Gastrocnemius medialis (tissue), 4 donors: ENCODE measurements around the gene MYO1G. TPM values are rescaled to one million over a fixed set of nuclear protein-coding genes. Genes with fewer than 3 reads are reported as not detected.

ENCODE experiments used
- ATAC-seq, 2 donors: fragments of 150-250 bp; one replicate each; pipeline ENCODE4 v1.9.1; 2016
- DNase-seq, 2 donors: peaks; one replicate each; pipeline ENCODE4 v3.0.0-alpha.2; 2019
- H3K27ac ChIP-seq, 4 donors: fragments of 200-600 bp; sonication (generic); 1 replicate in 1 of 4; 2 replicates in 3 of 4; pipeline ENCODE4 v1.5.1; 2016 to 2018; ENCODE audit warnings: mild to moderate bottlenecking in 2 of 4, moderate library complexity in 1 of 4
- H3K27me3 ChIP-seq, 3 donors: fragments of 200-600 bp; sonication (generic) in 2 of 3; 1 replicate in 1 of 3; 2 replicates in 2 of 3; pipeline versions ENCODE4 v1.5.1 to v1.6.0; 2016 to 2019; ENCODE audit warnings: mild to moderate bottlenecking in 1 of 3, moderate library complexity in 1 of 3
- H3K36me3 ChIP-seq, 2 donors: fragments of 200-600 bp; sonication (generic) in 1 of 2; one replicate each; pipeline ENCODE4 v1.5.1; 2017 to 2018
- H3K4me1 ChIP-seq, 2 donors: fragments of 200-600 bp; sonication (generic) in 1 of 2; one replicate each; pipeline ENCODE4 v1.5.1; 2016 to 2017; ENCODE audit warnings: mild to moderate bottlenecking in 2 of 2
- H3K4me3 ChIP-seq, 4 donors: fragments of 200-600 bp; sonication (generic) in 3 of 4; 1 replicate in 1 of 4; 2 replicates in 3 of 4; pipeline ENCODE4 v1.5.1; 2016 to 2019; ENCODE audit warnings: mild to moderate bottlenecking in 2 of 4
- H3K9me3 ChIP-seq, 3 donors: fragments of 200-600 bp; sonication (generic) in 2 of 3; 1 replicate in 1 of 3; 2 replicates in 2 of 3; pipeline ENCODE4 v1.5.1; 2016 to 2019
- CTCF ChIP-seq, 5 experiments: fragments of 450-650 bp in 3 of 5; fragments of 200-600 bp in 2 of 5; sonication (generic) in 2 of 5; IDR thresholded peaks in 4 of 5; conservative IDR thresholded peaks in 1 of 5; 1 replicate in 4 of 5; 2 replicates in 1 of 5; pipeline ENCODE4 v1.5.1; 2016 to 2019; ENCODE audit warnings: antibody characterized with exemption in 5 of 5, mild to moderate bottlenecking in 3 of 5, moderate library complexity in 3 of 5
- POLR2A ChIP-seq, 2 donors: fragments of 450-650 bp; IDR thresholded peaks; one replicate each; pipeline ENCODE4 v1.6.1; 2017; ENCODE audit warnings: antibody characterized with exemption in 2 of 2, mild to moderate bottlenecking in 2 of 2, moderate library complexity in 2 of 2
- in situ Hi-C, 4 donors: fragments of 200-750 bp; cut with MboI; loops; one replicate each; pipeline versions ENCODE4 v1.15.0 to v1.8.0; 2017; ENCODE audit warnings: low sequenced_read_pairs in 4 of 4
- intact Hi-C: fragments of 100-400 bp; cut with DNase I; formaldehyde crosslinking; loops from one replicate; pipeline ENCODE4 v1.15.1; 2023; ENCODE audit warnings: low total_unique reads
- total RNA-seq, 4 donors: library from RNA; depleted of rRNA; stranded (reverse); fragments of >200 nt; gene quantifications; one replicate each; pipeline versions ENCODE4 v1.1.0 to v1.2.3, GENCODE V29; 2016

The MYO1G gene
- total RNA-seq, 4 donors from 2014 or later = 0.61 to 1.4 (median 1.3) TPM; not detected in 1

- in situ Hi-C loops = no loop called here
Observed at GRCh38 chr7:45017253-45017652, 38.4 kb upstream of the MYO1G start.

GRCh38 chr7:45015313-45015712 is 36.5 kb upstream of the MYO1G start:
- Histone ChIP-seq H3K4me3 (no peak overlapping the region), H3K9me3 (no peaks in the 10 kb centered on the region), H3K36me3 (no peaks in the 10 kb centered on the region), H3K4me1 (peaks cover 6 to 7% of the 10 kb centered on the region in 2 donors), H3K27me3 (no peaks in the 10 kb centered on the region), H3K27ac (no peak overlapping the region)
- DNase-seq (no peak), ATAC-seq (no peak)
- intact Hi-C loops = no loop called here
- in situ Hi-C loops = no loop called here
- no peak for TF ChIP-seq POLR2A (IDR thresholded peaks at IDR 0.05)
- no peak for TF ChIP-seq CTCF (IDR thresholded peaks at IDR 0.05 in 4 of 5, conservative IDR thresholded peaks at IDR 0.05 in 1 of 5)

More at GRCh38 chr7:45017253-45017652, 38.4 kb upstream of the MYO1G start:
- DNase-seq (no peak), ATAC-seq (no peak)
- intact Hi-C loops = no loop called here
- peaks cover 7 to 9% of the 10 kb centered on the region in 2 donors for H3K4me1 ChIP-seq
- H3K36me3 ChIP-seq = no peaks in the 10 kb centered on the region
- TF ChIP-seq POLR2A (IDR thresholded peaks at IDR 0.05) = no peak
- no peak for TF ChIP-seq CTCF (IDR thresholded peaks at IDR 0.05 in 4 of 5, conservative IDR thresholded peaks at IDR 0.05 in 1 of 5)
- H3K27me3 ChIP-seq = no peaks in the 10 kb centered on the region
- no peak overlapping the region for H3K4me3 ChIP-seq
- H3K9me3 ChIP-seq = no peaks in the 10 kb centered on the region
- no peak overlapping the region for H3K27ac ChIP-seq

GRCh38 chr7:45013465-45013967 is 34.7 kb upstream of the MYO1G start:
- peaks cover 7 to 12% of the 10 kb centered on the region in 2 donors for H3K4me1 ChIP-seq
- no peak overlapping the region for H3K27ac ChIP-seq
- H3K36me3 ChIP-seq = no peaks in the 10 kb centered on the region
- no peak for TF ChIP-seq POLR2A (IDR thresholded peaks at IDR 0.05)
- TF ChIP-seq CTCF (IDR thresholded peaks at IDR 0.05 in 4 of 5, conservative IDR thresholded peaks at IDR 0.05 in 1 of 5) = no peak
- no peaks in the 10 kb centered on the region for H3K27me3 ChIP-seq
- intact Hi-C loops = no loop called here
- no peak for DNase-seq
- H3K9me3 ChIP-seq = no peaks in the 10 kb centered on the region
- in situ Hi-C loops = no loop called here
- no peak for ATAC-seq
- no peak overlapping the region for H3K4me3 ChIP-seq

- H3K36me3 ChIP-seq = no peaks in the 10 kb centered on the region
- H3K27ac ChIP-seq = no peak overlapping the region
- peaks cover 14 to 23% of the 10 kb centered on the region in 2 donors for H3K4me1 ChIP-seq
- intact Hi-C loops = no loop called here
- ATAC-seq (no peak), DNase-seq (no peak)
- H3K27me3 ChIP-seq = no peaks in the 10 kb centered on the region
- in situ Hi-C loops = no loop called here
- H3K9me3 ChIP-seq = no peaks in the 10 kb centered on the region
- TF ChIP-seq CTCF (IDR thresholded peaks at IDR 0.05 in 4 of 5, conservative IDR thresholded peaks at IDR 0.05 in 1 of 5) = no peak
- no peak overlapping the region for H3K4me3 ChIP-seq
Observed at GRCh38 chr7:45007571-45008328, 28.9 kb upstream of the MYO1G start.
